Parathyroid adenoma (tissue), 2 donors: ENCODE data around the gene POU2F1.

Experiments
- H2AFZ ChIP-seq: fragments of 300-600 bp; sonication (generic); one replicate; pipeline ENCODE4 v1.7.0; 2017; ENCODE audit warnings: antibody characterized with exemption, mild to moderate bottlenecking
- H3K27ac ChIP-seq: fragments of 300-600 bp; sonication (generic); one replicate; pipeline ENCODE4 v1.7.0; 2017
- H3K27me3 ChIP-seq: fragments of 300-600 bp; sonication (generic); one replicate; pipeline ENCODE4 v1.7.0; 2017; ENCODE audit warnings: low read length; ENCODE audit not compliant: control insufficient read depth, insufficient read depth
- H3K36me3 ChIP-seq: fragments of 300-600 bp; sonication (generic); one replicate; pipeline ENCODE4 v1.7.0; 2017; ENCODE audit warnings: low read length; ENCODE audit not compliant: control insufficient read depth, insufficient read depth
- H3K4me1 ChIP-seq: fragments of 300-600 bp; sonication (generic); one replicate; pipeline ENCODE4 v1.7.0; 2017; ENCODE audit warnings: control low read depth
- H3K4me2 ChIP-seq: fragments of 300-600 bp; sonication (generic); one replicate; pipeline ENCODE4 v1.7.0; 2017; ENCODE audit warnings: low read length
- H3K4me3 ChIP-seq: fragments of 300-600 bp; sonication (generic); one replicate; pipeline ENCODE4 v1.7.0; 2017; ENCODE audit warnings: low read depth, low read length
- H3K79me2 ChIP-seq: fragments of 300-600 bp; sonication (generic); one replicate; pipeline ENCODE4 v1.7.0; 2017; ENCODE audit warnings: control low read depth
- H3K9ac ChIP-seq: fragments of 300-600 bp; sonication (generic); one replicate; pipeline ENCODE4 v1.7.0; 2017; ENCODE audit warnings: mild to moderate bottlenecking
- H3K9me3 ChIP-seq: fragments of 300-600 bp; sonication (generic); one replicate; pipeline ENCODE4 v1.7.0; 2017; ENCODE audit warnings: low read length; ENCODE audit not compliant: control insufficient read depth
- CTCF ChIP-seq: fragments of 300-600 bp; sonication (generic); IDR thresholded peaks from one replicate; pipeline ENCODE4 v1.7.0; 2017; ENCODE audit warnings: antibody characterized with exemption, mild to moderate bottlenecking
- donor health status: primary hyperparathyroidism.

The POU2F1 gene

DNA sequence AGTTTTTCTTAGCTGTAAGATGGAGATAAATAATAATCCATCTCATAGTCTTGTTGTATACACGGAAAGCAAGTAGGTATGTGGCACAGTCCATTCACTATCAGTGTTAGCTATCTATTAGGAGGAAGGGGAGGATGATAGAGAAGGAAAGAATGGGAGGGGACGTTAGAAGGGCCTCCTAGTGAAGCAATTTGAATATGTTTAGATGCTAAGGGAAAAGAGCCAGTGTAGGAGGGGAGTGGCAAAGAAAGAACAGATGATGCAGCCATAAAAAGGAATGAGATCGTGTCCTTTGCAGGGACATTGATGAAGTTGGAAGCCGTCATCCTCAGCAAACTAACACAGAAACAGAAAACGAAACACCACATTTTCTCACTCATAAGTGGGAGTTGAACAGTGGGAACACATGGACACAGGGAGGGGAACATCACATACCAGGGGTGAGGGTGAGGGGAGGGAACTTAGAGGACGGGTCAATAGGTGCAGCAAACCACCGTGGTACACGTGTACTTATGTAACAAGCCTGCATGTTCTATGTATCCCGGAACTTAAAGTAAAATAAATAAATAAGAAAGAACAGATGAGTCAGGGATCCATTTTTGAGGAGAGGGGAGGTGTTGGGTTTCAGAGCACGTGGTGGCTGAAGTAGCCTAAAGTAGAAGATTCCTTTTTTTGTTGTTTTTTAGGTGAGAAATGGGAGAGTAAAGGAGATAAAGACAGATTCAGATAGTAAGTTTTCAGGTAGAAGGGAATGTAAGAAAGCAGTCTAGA, 124.1 kb downstream of the POU2F1 start:
- Histone ChIP-seq H3K9me3 (no peaks in the 10 kb centered on the region), H3K36me3 (no peaks in the 10 kb centered on the region), H3K9ac (no peak overlapping the region), H3K4me3 (no peak overlapping the region), H3K4me2 (no peak overlapping the region), H2AFZ (no peak overlapping the region), H3K27ac (no peak overlapping the region), H3K4me1 (no peaks in the 10 kb centered on the region), H3K79me2 (no peaks in the 10 kb centered on the region), H3K27me3 (no peaks in the 10 kb centered on the region)
- no peak for TF ChIP-seq CTCF

- Histone ChIP-seq H3K9me3 (no peaks in the 10 kb centered on the region), H3K27me3 (no peaks in the 10 kb centered on the region), H3K9ac (no peak overlapping the region), H3K4me1 (no peaks in the 10 kb centered on the region), H2AFZ (no peak overlapping the region), H3K27ac (no peak overlapping the region), H3K79me2 (no peaks in the 10 kb centered on the region), H3K36me3 (no peaks in the 10 kb centered on the region), H3K4me3 (no peak overlapping the region), H3K4me2 (no peak overlapping the region)
- no peak for TF ChIP-seq CTCF
Measured at GRCh38 chr1:167345386-167345733, 124.7 kb downstream of the POU2F1 start.

DNA sequence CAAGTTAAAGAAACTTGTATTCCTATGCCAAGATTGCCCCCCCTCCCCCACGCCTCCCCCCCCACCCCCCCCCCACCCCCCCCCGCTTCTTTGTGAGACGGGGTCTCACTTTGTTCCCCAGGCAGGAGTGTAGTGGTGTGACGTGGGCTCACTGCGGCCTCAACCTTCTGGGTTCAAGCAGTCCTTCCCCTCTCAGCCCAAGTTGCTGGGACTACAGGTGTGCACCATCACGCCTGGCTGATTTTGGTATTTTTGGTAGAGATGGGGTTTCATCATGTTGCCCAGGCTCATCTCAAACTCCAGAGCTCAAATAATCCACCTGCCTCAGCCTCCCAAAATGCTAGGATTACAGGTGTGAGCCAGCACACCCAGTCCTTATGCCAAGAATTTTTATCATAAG, 136.6 kb downstream of the POU2F1 start:
- peaks cover 6% of the 10 kb centered on the region for H3K79me2 ChIP-seq
- no peaks in the 10 kb centered on the region for H3K4me1 ChIP-seq
- no peak overlapping the region for H3K27ac ChIP-seq
- H3K4me2 ChIP-seq, result no peak overlapping the region
- H3K9me3 ChIP-seq, result no peaks in the 10 kb centered on the region
- TF ChIP-seq CTCF, result no peak
- no peak overlapping the region for H3K9ac ChIP-seq
- no peaks in the 10 kb centered on the region for H3K27me3 ChIP-seq
- H3K36me3 ChIP-seq, result no peaks in the 10 kb centered on the region
- H3K4me3 ChIP-seq, result no peak overlapping the region
- no peak overlapping the region for H2AFZ ChIP-seq

DNA sequence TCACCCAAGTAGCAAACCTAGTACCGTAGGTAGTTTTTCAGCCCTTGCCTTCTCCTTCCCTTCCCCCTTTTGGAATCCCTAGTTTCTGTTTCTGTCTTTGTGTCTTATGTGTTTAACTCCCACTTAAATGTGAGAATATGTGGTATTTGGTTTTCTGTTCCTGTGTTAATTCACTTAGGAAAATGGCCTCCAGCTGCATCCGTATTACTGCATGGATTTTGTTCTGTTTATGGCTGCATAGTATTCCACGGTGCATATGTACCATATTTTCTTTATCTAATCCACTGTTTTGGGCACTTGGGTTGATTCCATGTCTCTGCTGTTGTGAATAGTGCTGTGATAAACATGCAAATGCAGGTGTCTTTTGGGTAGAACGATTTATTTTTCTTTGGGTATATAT, 138.6 kb downstream of the POU2F1 start:
- Histone ChIP-seq H3K27me3 (no peaks in the 10 kb centered on the region), H2AFZ (no peak overlapping the region), H3K4me2 (no peak overlapping the region), H3K36me3 (no peaks in the 10 kb centered on the region), H3K27ac (no peak overlapping the region), H3K4me1 (no peaks in the 10 kb centered on the region), H3K4me3 (no peak overlapping the region), H3K79me2 (peaks cover 7% of the 10 kb centered on the region), H3K9me3 (no peaks in the 10 kb centered on the region), H3K9ac (no peak overlapping the region)
- no peak for TF ChIP-seq CTCF

DNA sequence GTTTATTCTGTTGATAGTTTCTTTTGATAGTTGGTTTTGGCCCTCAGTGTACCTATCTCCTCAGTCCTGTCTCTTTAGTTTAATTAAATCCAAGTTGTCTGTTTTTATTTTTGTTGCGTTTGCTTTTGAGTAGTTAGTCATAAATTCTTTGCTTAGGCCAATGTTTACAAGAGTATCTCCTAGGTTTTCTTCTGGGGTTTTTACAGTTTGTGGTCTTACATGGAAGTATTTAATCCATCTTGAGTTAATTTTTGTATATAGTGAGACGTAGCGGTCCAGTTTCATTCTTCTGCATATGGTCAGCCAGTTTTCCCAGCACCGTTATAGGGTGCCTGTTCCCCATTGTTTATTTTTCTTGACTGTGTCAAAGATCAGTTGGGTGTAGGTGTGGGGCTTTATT, 139.4 kb downstream of the POU2F1 start:
- Histone ChIP-seq H3K4me1 (no peaks in the 10 kb centered on the region), H3K27ac (no peak overlapping the region), H3K27me3 (no peaks in the 10 kb centered on the region), H2AFZ (no peak overlapping the region), H3K9ac (no peak overlapping the region), H3K36me3 (no peaks in the 10 kb centered on the region), H3K9me3 (no peaks in the 10 kb centered on the region), H3K4me3 (no peak overlapping the region), H3K4me2 (no peak overlapping the region), H3K79me2 (peaks cover 7% of the 10 kb centered on the region)
- TF ChIP-seq CTCF, result no peak
